Lower leg skin (tissue), 4 donors: ENCODE data around the gene DISP3. TPM values are rescaled to one million over a fixed set of nuclear protein-coding genes. Genes with fewer than 3 reads are reported as not detected.

Experiments used
- DNase-seq, 2 donors: peaks; one replicate each; pipeline ENCODE4 v3.0.0-alpha.2; 2019; ENCODE audit warnings: low spot score in 2 of 2
- H3K4me3 ChIP-seq: fragments of 200-600 bp; sonication (generic); 2 replicates; pipeline ENCODE4 v1.5.1; 2017; ENCODE audit warnings: mild to moderate bottlenecking, low read depth; ENCODE audit not compliant: poor library complexity, severe bottlenecking
- POLR2A ChIP-seq, 2 donors: fragments of 450-650 bp; IDR thresholded peaks; one replicate each; pipeline ENCODE4 v1.6.1; 2016 to 2017; ENCODE audit warnings: antibody characterized with exemption in 2 of 2, mild to moderate bottlenecking in 1 of 2, moderate library complexity in 1 of 2
- WGBS, 2 donors: methylation state at CpG; one replicate each; pipeline ENCODE4 v1.1.5; 2018; 5-methylcytosine and 5-hydroxymethylcytosine counted together
- intact Hi-C: fragments of 100-400 bp; cut with DNase I; formaldehyde crosslinking; loops from one replicate; pipeline ENCODE4 v1.15.0; 2023; ENCODE audit warnings: low total_unique reads
- total RNA-seq, 4 donors: library from RNA; depleted of rRNA; stranded (reverse); fragments of >200 nt; gene quantifications; one replicate each; pipeline ENCODE4 v1.1.0, GENCODE V29; 2016
- TF ChIP-seq, protein P1 (sequence below), 3 donors: fragments of 450-650 bp; IDR thresholded peaks; one replicate each; pipeline ENCODE4 v1.5.1; 2016; ENCODE audit warnings: antibody characterized with exemption in 3 of 3, mild to moderate bottlenecking in 3 of 3, moderate library complexity in 2 of 3

DISP3 gene
- total RNA-seq, 4 donors from 2014 or later, result not detected

DNA sequence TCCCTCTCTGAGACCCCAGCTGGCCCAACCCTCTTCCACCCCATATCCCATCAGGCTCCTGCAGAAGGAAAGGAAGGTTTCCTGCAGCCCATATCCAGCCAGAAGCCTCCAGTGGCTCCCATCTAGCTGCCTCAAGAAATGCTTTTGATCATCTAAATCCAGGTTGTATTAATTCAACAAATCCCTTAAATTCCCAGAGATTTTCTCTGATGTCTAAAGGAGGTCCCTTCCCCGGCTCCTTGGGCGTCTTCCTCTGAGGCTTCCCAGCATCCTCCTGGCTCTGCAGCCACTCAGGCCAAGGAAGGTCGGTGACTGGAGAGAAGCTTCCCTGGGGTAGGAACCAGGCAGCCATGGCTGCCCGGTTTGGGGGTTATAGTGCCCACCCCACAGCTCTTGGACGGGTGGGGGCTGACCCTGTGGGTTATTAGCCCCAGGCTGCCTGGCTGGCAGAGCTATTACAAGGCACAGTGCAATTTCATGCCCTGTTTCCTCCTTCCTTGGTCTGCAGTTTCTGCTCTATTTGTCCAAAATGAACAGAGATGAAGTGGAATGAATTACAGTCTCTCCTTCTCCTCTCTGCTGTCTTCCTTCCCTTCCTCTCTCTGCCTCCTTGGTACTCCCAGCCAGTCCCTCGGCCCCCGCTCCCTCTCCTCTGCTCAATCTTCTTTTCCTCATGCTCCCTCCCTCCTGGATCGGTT is 34.8 kb upstream of the DISP3 start:
- intact Hi-C loops, result no loop called here
- no peak for TF ChIP-seq POLR2A (IDR thresholded peaks at IDR 0.05)
- TF ChIP-seq, protein P1, sequence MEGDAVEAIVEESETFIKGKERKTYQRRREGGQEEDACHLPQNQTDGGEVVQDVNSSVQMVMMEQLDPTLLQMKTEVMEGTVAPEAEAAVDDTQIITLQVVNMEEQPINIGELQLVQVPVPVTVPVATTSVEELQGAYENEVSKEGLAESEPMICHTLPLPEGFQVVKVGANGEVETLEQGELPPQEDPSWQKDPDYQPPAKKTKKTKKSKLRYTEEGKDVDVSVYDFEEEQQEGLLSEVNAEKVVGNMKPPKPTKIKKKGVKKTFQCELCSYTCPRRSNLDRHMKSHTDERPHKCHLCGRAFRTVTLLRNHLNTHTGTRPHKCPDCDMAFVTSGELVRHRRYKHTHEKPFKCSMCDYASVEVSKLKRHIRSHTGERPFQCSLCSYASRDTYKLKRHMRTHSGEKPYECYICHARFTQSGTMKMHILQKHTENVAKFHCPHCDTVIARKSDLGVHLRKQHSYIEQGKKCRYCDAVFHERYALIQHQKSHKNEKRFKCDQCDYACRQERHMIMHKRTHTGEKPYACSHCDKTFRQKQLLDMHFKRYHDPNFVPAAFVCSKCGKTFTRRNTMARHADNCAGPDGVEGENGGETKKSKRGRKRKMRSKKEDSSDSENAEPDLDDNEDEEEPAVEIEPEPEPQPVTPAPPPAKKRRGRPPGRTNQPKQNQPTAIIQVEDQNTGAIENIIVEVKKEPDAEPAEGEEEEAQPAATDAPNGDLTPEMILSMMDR (IDR thresholded peaks at IDR 0.05), result no peak
- 58 to 66% methylated on average over 8 of the region's 8 CpGs for WGBS, 2 donors
- H3K4me3 ChIP-seq, result no peak overlapping the region
- no peak for DNase-seq

DNA sequence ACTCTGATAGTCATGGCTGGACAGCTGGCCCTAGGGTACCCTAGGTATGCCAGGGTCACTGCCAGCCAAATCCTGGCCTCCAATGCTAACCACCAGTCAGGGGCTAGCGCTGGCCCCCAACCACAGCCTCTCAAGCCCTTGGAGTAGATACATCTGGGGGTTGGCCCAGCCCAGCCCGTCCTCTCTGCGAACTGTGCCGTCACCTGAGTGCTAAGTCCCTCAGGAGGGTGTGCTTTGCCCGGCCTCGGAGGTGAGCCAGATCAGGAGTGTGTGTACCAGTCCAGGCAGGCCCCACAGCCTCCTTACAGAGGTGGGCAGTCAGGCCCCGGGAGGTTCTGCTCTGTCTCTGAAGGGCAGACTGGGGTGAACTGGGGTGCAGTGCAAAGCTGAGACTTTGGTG is 34.0 kb upstream of the DISP3 start:
- intact Hi-C loops, result no loop called here
- DNase-seq, result no peak
- 64 to 76% methylated on average over 7 of the region's 7 CpGs for WGBS, 2 donors

GRCh38 chr1:11447903-11448302 is 31.1 kb upstream of the DISP3 start:
- WGBS, 2 donors, result 49 to 78% methylated on average over 10 of the region's 10 CpGs
- intact Hi-C loops, result no loop called here

More for the DNA sequence above, 34.0 kb upstream of the DISP3 start:
- TF ChIP-seq POLR2A (IDR thresholded peaks at IDR 0.05), result no peak
- TF ChIP-seq, protein P1 (IDR thresholded peaks at IDR 0.05), result no peak
- no peak overlapping the region for H3K4me3 ChIP-seq

GRCh38 chr1:11448373-11449099 is 30.4 kb upstream of the DISP3 start:
- H3K4me3 ChIP-seq, result no peak overlapping the region
- intact Hi-C loops, result no loop called here
- no peak for TF ChIP-seq POLR2A (IDR thresholded peaks at IDR 0.05)
- TF ChIP-seq, protein P1 (IDR thresholded peaks at IDR 0.05), result no peak
- 68 to 73% methylated on average over 20 of the region's 20 CpGs for WGBS, 2 donors
- DNase-seq, result no peak

More at GRCh38 chr1:11447903-11448302, 31.1 kb upstream of the DISP3 start:
- no peak overlapping the region for H3K4me3 ChIP-seq
- TF ChIP-seq, protein P1 (IDR thresholded peaks at IDR 0.05), result no peak
- TF ChIP-seq POLR2A (IDR thresholded peaks at IDR 0.05), result no peak
- DNase-seq, result no peak

GRCh38 chr1:11449100-11449403 is 29.9 kb upstream of the DISP3 start:
- 75 to 77% methylated on average over 11 of the region's 11 CpGs for WGBS, 2 donors
- TF ChIP-seq, protein P1 (IDR thresholded peaks at IDR 0.05), result no peak
- TF ChIP-seq POLR2A (IDR thresholded peaks at IDR 0.05), result no peak
- intact Hi-C loops, result no loop called here
- DNase-seq, result no peak
- H3K4me3 ChIP-seq, result no peak overlapping the region
